Islet of Langerhans (tissue), 1 donor: ENCODE data around the gene DMRTC2.

ENCODE experiments used
- FAIRE-seq: peaks from one replicate; lab custom pipeline; 2011; peaks lifted over from hg19 to GRCh38; lab: Jason Lieb, UNC

The DMRTC2 gene

DNA sequence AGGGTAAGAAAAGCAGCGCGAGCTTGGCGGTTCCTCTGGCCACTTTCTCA, at the start of gene DMRTC2:
DMRTC2 (plus strand) TSS at position 42 of the 50 bp plus-strand sequence. CDS start 2,387 bp downstream, outside the sequence.
- FAIRE-seq, result no peak

DNA sequence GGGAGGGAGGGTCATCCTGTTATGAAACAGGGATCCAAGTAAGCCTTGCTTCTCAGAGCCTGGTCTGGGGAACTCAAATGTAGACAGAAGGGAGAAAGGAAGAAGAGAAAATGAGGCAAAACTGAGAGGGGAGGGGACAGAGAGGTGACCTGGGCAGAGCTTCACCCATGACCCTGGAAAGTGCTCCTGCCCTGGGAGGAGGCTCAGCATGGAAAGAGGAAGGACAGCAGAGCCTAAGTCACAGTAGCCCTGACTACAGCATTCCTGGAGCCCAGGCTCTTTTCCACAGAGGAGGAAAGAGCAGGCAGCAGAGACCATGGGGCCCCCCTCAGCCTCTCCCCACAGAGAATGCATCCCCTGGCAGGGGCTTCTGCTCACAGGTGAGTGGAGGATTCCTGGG, 48.5 kb upstream of the DMRTC2 start, which contains the start of gene CEACAM3:
CEACAM3 (plus strand) TSS at position 226 of the 400 bp plus-strand sequence; CDS start at position 317, 91 bp downstream.
- no peak for FAIRE-seq

DNA sequence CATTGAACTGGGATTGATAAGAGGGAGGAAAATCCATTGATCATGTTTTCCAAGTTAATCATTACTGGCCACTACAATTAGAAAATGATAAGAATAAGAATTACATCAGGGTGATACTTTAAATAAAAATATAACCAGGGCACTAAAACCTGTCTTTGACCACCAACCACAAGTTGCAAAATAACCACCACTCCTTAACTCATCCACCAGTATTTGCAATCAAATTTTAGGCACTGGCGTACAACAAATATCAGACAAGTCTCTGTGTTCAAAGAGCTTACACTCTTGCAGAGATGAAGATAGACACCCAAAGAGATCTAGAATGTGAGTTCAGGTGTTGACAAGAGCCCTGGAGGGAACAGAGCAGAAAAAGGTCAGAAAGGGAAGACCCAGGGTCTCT, 47.9 kb upstream of the DMRTC2 start:
- FAIRE-seq, result no peak

DNA sequence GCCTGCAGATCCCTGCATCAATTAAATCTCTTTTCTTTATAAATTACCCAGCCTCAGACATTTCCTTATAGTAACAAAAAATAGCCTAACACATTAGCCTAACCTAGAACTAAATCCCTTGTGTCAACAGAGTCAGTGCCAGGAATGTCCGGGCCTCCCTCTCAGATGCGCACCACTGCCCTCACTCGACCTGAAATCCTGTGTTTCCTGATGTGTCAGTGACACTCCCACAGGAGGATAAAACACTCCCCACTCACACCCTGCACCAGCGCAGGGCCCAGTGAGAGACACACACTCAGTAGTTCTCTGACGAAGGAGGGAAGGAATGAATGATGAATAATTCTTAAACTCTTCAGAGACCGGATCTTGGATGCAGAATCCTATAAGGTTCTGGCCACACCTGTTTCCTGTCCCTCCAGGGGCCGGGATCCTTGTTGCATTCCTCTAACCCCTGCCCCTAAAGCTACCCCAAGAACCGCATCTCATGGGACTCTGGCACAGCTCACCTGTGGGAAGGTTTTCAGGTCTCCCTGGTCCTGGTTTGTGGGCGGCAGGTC, 45.3 kb upstream of the DMRTC2 start:
- no peak for FAIRE-seq

DNA sequence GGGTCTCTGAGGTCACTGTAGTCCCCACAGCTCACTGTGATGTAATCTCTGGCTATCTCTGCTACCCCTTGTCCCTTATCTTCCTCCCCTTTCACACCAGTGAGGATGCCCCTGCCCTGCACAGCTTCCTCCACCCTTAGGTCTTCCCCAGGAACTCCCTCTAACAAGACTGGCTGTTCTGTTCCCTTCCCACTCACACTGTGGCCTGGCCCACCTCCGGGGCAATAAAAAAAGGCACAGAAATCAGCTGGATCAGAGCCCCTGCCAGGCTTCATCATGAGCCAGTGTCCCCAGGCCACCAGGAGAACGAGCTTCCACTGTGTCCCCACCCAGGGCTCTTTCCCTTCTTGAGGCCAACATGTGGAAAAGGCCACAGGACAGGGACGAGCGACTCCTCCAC, 43.8 kb upstream of the DMRTC2 start:
- no peak for FAIRE-seq

DNA sequence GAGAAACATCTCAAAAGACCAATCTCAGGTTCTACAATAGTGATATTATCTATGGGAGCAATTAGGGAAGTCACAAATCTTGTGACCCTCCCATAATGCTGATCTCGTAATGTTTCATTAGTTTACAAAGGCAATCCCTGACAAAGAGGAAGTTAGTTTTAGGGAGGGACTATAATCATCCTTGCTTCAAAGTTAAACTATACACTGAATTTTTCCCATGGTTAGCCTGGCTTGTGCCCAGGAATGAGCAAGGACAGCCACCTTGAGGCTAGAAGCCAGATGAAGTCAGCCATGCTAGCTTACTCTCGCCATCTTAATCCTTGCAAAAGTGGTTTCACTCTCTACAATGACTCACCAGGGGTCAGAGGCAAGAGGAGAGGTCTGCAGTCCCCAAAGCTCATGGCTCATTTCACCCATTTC, 43.0 kb upstream of the DMRTC2 start:
- no peak for FAIRE-seq

DNA sequence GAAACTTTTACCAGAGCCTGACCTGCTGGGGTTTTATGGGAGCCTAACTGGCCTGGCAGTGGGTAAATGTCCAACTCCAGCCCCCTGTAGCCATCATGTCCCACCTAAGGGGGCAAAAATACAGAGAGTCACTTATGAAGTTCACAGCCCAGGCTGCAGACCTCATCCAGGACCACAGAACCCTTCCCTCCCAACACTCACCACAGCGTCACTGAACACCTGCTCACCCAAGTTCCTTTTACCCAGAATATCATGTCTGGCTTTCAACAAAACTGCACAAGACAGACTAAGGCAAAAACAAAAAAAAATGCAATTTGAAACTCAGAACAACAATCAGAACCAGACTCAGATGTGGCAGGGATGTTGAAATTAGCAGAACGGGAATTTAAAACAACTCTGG, 42.1 kb upstream of the DMRTC2 start:
- FAIRE-seq, result no peak

DNA sequence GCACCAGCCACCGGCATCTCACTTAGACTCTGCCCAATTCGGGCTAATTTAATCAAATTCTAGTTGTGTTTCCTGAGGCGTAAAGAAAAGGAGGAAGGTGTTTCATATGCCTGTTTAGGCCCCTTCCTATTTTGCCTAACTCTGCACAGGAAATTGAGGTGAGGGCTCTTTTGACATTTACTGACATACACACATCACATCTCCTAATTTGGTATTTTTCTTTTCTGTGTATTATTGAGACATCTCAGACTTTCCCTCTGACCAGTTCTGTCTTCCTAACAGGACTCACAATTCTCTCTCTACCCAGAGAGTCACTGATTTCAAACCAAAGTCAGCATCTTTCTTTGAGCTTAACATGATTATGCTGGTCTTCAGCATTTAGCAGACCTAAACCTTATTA, 40.5 kb upstream of the DMRTC2 start:
- no peak for FAIRE-seq

DNA sequence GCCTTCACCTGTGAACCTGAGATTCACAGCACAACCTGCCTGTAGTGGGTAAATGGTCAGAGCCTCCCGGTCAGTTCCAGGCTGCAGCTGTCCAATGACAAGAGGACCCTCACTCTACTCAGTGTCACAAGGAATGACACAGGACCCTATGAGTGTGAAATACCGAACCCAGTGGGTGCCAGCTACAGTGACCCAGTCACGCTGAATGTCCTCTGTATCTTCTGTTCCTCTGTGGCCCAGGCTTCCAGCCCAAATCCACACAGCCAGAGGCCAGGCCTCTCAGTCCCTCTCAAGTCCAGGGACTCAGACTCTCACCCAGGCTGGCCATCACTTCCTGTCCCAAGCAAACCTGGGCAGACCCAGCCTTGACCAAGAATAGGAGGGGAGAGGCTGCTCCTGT, 37.7 kb upstream of the DMRTC2 start:
- no peak for FAIRE-seq

DNA sequence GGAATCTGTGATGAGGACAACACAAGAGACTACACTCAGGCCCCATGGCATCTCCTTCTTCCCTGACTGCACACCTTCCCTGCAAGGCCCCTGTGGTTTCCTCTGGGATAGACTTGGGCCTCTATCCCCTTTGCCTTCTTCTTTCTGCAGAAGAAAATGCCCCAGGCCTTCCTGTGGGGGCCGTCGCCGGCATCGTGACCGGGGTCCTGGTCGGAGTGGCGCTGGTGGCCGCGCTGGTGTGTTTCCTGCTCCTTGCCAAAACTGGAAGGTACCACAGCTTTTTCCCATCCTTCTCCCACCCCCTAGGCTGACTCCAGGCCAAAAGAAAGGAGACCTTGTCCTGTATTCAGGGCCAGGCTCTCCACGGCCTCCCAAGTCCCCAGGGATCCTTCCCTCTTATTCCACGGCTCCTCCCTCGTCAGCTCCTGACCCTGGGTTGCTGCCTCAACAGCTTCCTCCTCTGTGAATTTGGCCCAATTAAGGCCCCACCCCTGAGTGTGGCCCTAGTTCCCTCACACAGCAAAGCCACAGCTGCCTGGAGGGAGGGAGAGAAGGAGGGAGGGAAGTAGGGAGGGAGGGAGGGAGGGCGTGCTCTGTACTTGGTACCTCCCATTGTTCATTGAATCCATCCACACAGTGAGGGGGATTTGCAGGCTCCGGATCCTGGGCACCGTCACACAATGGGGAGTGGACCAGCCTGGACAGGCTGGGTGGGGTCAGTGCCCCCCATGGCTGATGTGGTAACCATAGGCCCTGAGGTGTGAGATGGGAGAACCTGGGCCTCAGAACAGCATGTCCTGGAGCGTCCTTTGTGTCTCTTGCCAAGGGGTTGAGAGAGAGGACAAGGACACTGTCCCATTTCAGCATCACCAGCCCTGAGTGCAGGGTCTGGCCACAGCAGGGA, 35.9 kb upstream of the DMRTC2 start:
- FAIRE-seq, result no peak

DNA sequence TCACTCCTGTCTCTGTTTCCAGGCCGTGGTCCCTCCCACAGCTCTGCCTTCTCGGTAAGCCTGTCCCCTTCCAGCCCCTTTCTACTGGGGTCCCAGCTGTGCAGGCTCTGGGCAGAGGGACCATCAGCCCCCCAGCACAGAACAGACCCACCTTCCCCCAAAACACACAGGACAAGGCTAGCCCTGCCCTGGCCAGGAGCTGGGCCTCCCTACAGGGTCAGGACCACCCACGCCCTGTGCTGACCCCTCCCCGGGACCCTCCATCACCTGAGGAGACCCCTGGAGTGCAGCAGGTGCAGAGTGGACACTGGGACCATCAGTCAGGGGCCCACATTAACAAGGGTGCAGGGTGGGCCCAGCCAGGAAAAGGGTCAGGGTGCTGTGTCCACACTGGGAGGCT, 34.5 kb upstream of the DMRTC2 start:
- no peak for FAIRE-seq

DNA sequence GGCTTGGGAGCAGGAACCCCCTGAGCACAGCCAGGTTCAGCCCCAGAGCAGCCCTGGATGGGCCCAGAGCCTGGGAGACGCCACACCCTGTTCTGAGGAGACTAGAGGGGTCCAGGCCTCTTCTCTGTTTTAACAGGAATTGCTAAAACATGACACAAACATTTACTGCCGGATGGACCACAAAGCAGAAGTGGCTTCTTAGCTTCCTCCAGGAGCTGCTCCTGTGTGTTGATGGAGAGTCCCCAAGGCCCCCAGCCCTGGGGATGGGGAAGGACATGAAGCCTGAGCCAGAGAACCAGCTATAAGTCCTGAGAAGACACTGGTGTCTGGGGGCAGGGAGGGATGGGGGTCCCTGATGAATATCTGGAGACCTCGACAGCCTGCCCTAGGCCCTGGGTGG, 33.8 kb upstream of the DMRTC2 start:
- FAIRE-seq, result no peak

DNA sequence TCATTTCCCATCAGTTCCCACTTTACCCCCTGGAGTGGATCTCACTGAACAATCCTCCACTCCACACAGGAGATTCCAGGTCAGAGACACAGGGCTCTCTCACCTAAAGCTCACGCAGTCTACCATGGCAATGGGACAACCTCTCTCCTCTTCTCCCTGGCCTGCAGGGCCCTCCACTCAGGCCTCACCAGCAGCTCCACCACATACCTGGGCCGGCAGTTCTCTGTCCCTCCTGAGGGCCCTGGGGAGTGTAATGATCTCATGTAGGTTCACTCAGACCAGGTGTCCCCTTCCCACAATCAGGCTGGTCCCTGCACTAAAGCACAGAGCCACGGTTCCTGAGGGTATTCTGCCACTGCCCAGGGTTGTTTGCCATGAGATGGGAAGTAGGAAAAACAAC, 32.9 kb upstream of the DMRTC2 start:
- no peak for FAIRE-seq

DNA sequence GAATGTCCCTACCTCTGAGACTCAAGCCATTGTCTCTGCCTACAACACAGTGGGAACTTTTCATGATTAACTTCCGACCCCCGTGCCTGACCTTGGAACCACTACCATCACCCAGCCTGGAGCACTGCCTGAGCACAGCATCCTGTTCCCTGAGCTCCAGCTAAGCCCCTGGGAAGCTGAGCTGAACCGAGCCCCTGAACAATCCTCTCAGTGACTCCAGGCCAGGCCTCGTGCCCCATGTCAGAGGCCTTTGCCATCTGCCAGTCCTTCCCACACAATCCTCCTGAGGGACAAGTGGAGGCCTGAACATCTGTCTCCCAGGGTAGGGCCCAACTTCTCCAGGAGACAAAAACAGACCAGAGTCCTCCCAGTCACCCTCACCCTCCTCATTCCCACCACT, 30.9 kb upstream of the DMRTC2 start:
- no peak for FAIRE-seq

DNA sequence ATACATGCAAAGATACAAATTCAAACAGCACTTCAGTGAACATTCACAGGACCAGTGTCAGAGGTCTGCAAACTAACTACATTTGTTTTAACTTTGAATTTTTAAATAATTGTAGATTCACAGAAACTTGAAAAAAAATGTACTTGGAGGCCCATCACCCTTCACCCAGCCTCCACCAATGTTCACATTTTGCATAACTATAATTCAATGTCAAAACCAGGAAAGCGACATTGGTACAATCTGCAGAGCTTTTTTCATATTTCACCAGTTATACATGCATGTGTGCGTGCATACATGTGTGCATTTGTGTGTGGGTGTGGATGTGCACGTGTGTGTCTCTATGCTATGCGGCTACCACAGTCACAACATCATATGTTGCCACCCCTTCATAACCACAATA, 29.5 kb upstream of the DMRTC2 start:
- no peak for FAIRE-seq

DNA sequence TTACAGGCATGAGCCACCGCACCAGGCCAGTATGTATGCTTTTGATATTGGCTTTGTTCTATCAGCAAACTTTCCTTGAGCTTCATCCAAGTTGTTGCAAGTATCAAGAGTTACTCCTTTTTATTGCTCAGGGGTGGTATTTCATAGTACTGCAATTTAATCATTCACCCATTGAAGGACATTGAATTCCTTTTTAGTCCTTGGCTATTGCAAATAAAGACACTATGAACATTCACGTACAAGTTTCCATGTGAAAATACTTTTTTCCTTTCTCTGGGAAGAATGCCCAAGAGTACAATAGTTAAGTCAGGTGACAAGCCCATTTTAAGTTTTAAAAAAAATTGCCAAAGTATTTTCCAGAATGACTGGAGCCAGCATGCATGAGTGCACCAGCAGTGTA, 28.1 kb upstream of the DMRTC2 start:
- FAIRE-seq, result no peak

DNA sequence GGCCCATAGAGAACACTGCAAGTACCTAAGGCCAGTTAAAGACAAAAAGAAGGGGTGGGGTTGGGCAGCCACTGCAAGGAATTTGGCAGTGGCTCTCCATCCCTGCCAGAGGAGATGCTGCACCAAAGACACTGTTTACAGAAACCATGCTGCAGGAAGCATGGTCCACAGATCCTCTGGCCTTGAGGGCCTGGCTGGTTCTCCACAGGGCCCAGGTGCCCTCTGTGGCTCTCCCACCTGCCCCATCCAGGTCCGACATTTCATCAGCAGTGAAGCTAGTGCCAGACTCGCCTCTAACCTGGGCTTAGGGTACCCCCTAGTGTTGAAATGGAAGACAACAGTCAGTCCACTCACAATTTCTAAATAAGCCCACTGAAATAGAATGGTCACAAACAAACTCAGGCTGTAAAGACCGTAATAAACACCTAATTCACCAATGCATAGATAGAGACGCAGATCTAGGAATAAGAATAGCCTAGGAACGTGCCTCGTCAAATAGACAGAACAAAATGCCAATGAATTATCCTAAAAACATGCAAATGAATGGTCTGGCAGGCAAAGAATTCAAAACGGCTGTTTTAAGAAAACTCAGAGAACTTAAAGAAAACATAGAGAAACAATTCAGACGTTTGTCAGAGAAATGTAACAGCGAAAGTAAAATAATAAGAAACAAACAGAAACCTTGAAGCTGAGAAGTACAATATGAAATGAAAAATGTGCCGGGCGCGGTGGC, 23.7 kb upstream of the DMRTC2 start:
- FAIRE-seq, result no peak

DNA sequence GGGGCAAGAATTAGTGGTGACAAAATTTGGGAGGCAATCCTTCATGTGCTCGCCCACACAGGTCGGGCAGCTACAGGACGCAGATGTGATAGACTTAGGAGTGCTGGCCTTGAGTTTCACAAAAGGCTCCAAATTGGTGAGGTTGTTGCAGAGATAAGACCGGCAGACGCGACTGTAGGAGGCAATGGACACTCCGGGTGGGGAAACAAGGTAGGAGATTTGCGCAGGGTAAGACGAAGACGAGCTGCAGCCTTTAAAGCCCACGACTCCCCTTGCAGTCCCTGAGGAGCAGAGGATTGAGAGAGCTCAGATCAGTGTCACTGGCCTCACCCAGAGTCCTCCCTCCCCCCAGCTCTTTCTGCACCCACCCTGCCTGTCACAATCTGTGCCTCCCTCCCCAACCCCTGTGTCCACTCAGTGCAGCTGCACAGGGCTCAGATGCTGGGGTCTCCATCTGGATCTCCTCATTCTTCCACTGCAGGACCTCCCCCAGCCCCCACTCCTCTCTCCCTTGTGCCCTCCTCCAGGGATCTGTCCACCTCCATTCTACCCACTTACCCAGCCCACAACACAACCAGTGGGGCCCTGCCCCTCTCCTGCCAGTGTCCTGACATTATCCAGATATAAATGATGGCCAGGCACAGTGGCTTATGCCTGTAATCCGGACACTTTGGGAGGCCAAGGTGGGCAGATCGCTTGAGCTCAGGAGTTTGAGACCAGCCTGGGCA, 6.7 kb upstream of the DMRTC2 start:
- FAIRE-seq, result no peak

DNA sequence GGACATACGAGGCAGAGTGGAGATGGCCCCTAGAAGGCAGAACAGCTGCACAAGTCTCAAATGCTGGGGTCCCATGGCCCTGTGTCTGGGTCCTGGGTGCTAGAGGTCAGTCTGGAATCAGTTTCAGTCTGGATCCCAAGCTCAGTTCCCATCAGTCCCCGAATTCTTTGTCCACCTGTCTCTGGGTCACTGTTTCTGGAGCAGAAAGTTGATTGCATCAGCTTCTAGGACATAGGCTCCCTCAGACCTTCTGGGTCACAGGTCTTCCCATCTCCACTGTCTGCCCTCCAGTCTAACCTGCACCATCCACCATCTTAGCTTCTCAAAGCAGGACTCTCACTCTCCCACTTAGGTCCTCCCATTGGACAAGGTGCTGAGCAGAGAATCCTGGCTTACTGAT, 5.6 kb upstream of the DMRTC2 start:
- FAIRE-seq, result no peak

DNA sequence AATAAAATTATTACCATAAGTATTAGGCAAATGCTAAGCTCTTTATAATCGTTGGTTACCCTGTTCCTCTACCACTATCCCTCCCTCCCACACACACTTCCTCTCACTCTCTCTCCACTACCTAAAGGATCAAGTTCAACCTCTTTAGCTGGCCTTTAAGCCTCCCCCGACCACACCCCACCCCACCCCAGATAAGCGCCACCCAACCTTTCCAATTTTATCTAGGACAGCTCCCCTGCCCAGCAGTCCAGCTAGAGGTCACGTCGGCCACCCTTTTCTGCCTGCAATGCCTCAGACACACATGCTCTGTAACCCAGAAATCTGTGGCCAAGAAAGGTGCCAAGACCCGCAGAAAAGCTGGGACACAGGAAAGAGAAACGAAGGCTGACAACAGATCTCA, 1.5 kb upstream of the DMRTC2 start:
- no peak for FAIRE-seq

DNA sequence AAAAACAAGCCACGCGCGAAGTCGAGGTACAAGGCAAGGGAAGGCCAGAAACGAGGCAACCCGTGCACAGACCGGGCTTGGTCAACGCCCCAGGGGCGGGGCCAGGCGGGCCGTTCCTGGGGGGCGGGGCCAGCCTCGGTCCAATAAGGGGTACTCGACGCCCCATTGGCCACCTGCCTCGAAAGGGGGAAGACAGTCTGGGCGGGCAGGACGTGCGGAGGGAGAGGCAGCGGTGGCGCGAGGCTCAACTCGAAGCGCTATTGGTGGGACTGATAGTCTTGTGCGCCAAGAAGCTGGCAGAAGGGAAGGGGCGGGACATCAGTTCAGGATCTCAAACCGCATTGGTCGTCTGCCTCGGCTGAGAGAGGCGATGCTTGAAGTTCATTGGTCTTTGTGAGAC, 241 bp upstream of the DMRTC2 start, which contains the start of gene LYPD4:
LYPD4 (minus strand) TSS at position 83 of the 400 bp plus-strand sequence. CDS start 5,398 bp downstream, outside the sequence.
- FAIRE-seq, result no peak

DNA sequence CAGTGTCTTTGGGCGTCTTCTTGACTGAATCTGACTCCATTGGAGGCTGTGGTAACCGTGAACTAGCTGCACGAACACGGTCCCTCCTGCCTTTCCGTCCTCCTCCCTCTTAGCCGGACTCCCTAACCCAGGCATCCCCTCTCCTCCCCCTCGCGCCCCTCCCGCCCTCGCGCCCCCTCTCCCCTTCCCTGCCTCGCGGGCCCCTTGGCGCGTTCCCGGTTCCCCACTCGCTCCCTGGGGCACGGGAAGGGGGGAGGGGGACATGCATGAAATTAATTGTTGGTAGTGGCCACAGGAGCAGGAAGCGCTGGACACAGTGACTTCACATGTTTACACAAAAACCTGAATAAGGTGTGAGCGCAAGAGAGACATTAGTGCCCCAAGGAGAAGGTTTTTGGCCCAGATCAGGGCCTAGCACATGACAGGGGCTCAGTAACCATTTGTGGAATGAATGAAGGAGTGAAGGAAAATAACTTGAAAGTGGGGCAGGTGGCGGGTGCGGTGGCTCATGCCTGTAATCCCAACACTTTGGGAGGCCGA, 279 bp downstream of the DMRTC2 start:
- FAIRE-seq, result no peak
